Immature natural killer cell (primary cell): Measurements from ENCODE around the gene RASGRF1. TPM values are rescaled to one million over a fixed set of nuclear protein-coding genes. Genes with fewer than 3 reads are reported as not detected.
"Not testable (repeated sequence)": the region's sequence is repeated elsewhere in the genome, so short reads cannot be mapped to it uniquely, and the experiment has no call there.

Experiments
- DNase-seq, 3 donors: peaks; one replicate each; pipeline ENCODE4 v3.0.0; 2022; ENCODE audit warnings: mixed read lengths in 1 of 3
- H3K27ac Mint-ChIP-seq, 6 donors: one replicate each; pipeline ENCODE4 v1.8.0; 2020; ENCODE audit warnings: mixed read lengths in 6 of 6, mild to moderate bottlenecking in 5 of 6, inconsistent platforms in 4 of 6, moderate library complexity in 3 of 6
- H3K27me3 Mint-ChIP-seq, 3 donors: one replicate each; pipeline ENCODE4 v1.8.0; 2020 to 2021; ENCODE audit warnings: low read depth in 3 of 3, mild to moderate bottlenecking in 3 of 3, mixed read lengths in 3 of 3, moderate library complexity in 3 of 3, inconsistent platforms in 1 of 3
- H3K36me3 Mint-ChIP-seq, 3 donors: one replicate each; pipeline ENCODE4 v1.8.0; 2020; ENCODE audit warnings: mixed read lengths in 3 of 3, inconsistent platforms in 2 of 3, mild to moderate bottlenecking in 2 of 3
- H3K4me1 Mint-ChIP-seq, 2 donors: one replicate each; pipeline ENCODE4 v1.8.0; 2020; ENCODE audit warnings: inconsistent platforms in 2 of 2, mild to moderate bottlenecking in 2 of 2, mixed read lengths in 2 of 2, moderate library complexity in 1 of 2
- H3K4me3 Mint-ChIP-seq, 5 donors: one replicate each; pipeline ENCODE4 v1.8.0; 2020; ENCODE audit warnings: mild to moderate bottlenecking in 5 of 5, mixed read lengths in 5 of 5, inconsistent platforms in 3 of 5, moderate library complexity in 3 of 5
- H3K9me3 Mint-ChIP-seq, 6 donors: one replicate each; pipeline ENCODE4 v1.8.0; 2020; ENCODE audit warnings: mild to moderate bottlenecking in 6 of 6, mixed read lengths in 6 of 6, inconsistent platforms in 4 of 6, moderate library complexity in 3 of 6
- polyA plus RNA-seq, 3 donors: library from polyadenylated mRNA; unstranded; fragments of 300-500 nt; fragmentation: Illumina TruSeq; gene quantifications; one replicate each; pipeline ENCODE4 v1.2.3, GENCODE V29; 2021

Gene RASGRF1
- polyA plus RNA-seq, 3 donors from 2014 or later = not detected

DNA sequence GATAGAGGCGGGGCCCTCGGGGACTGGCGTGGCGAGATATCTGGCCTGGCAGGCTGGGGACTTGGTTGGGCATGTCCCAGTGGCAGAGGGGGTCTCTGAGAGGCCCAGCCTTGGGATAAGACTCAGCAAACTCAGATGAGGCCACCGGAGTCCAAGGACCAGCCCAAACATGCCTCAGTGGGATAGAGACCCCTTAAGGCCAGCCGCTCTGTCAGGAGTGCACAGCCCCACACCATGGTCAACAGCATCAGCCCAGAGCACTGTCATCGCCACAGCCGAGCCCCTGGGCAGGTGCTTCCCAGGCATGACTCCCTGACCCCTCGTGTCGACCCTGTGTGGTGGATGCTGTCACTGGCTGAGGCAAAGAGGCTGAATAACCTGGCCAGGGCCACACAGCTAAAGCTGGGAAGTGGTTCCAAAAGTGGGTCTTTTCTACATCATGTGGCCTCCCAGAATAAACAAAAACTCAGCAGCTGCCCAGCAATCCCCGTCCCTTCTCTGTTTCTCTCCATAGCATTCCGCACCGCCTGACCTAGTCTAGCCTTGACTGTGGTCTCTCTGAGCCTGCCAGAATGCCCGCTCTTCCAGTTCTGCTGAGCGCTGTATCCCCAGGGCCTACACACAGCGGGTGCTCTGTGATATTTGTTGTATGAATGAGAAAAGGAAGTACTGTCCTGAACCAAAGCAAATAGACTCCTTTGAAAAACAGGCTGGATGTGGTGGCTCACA, 160.9 kb downstream of the RASGRF1 start:
- H3K9me3 Mint-ChIP-seq = no peaks in the 10 kb centered on the region
- no peak overlapping the region for H3K27ac Mint-ChIP-seq
- no peak for DNase-seq
- peaks cover 0 to 10% (median 2%) of the 10 kb centered on the region in 3 donors for H3K27me3 Mint-ChIP-seq
- H3K36me3 Mint-ChIP-seq = peaks cover 0 to 4% (median 0%) of the 10 kb centered on the region in 3 donors
- no peak overlapping the region for H3K4me3 Mint-ChIP-seq
- H3K4me1 Mint-ChIP-seq = no peaks in the 10 kb centered on the region

DNA sequence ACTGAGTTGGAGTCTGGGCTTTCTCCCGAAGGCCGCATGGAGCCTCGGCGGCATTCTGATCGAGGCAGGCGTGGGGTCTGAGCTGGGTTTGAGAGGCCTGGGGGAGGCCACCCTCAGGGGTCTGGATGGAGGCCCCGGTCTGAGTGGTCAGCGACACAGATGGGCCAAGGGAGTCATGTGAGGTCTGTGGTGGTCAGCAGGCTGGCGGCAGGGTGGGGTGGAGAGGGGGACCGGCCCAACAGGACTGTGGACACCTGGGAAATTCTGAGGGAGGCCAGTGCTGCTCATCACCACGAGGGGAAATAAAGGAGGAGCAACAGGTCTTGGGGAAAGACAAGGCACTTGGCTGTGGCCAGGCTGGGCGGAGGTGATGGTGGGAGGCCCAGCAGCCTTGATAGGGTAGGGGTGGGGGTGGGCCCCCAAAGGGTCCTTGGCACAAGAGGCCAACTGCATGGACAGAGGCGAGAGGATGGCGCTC, 161.9 kb downstream of the RASGRF1 start:
- H3K4me1 Mint-ChIP-seq = peaks cover 0 to 1% of the 10 kb centered on the region in 2 donors
- H3K4me3 Mint-ChIP-seq = no peak overlapping the region
- peaks cover 0 to 4% (median 0%) of the 10 kb centered on the region in 3 donors for H3K36me3 Mint-ChIP-seq
- no peak overlapping the region for H3K27ac Mint-ChIP-seq
- H3K27me3 Mint-ChIP-seq = peaks cover 1 to 8% (median 2%) of the 10 kb centered on the region in 3 donors
- DNase-seq = no peak
- H3K9me3 Mint-ChIP-seq = no peaks in the 10 kb centered on the region

DNA sequence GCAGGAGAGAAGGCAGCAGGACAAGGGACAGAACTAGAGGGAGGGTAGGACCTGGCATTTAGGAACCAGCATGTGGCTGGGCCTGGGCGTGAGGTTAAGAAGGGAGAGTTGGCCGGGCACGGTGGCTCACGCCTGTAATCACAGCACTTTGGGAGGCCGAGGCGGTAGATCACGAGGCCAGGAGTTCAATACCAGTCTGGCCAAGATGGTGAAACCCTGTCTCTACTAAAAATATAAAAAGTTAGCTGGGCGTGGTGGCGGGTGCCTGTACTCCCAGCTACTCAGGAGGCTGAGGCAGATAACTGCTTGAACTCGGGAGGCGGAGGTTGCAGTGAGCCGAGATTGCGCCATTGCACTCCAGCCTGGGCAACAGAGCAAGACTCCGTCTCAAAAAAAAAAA, 162.4 kb downstream of the RASGRF1 start:
- not testable (repeated sequence) for H3K4me1 Mint-ChIP-seq, H3K9me3 Mint-ChIP-seq, H3K27me3 Mint-ChIP-seq, DNase-seq, H3K27ac Mint-ChIP-seq, H3K4me3 Mint-ChIP-seq, H3K36me3 Mint-ChIP-seq

DNA sequence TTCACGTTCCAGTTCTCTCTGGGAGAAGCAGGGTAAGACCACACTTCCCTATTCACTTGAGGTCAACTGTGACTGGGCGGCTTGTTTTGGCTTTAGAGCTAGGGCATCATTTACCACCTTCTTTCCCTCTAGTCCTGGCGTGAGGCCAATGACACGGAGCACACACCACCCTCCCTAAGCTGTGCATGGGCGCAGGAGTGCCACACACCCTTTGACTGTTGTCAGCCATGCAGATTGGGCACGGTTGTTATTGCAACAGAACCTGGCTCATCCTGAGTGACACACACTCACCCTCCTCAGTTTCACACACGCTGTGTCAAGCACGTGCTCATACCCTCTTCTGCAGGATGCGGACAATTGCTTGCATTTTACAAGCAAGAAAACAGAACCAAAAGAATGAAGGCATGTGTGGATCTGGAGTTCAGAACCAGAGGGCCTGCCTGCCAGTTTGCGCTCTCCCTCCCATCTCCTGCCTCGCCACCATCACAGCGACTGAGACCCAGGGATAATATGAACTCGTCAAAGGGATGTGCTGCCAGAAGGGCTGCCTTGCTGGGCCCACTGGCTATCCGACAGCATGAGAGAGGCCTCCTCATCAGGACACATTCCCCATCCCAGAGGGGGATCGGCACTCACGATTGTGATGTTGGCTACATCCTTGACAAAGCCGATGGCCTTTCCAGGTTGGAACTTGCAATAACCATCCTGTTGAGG, 163.3 kb downstream of the RASGRF1 start:
- H3K27me3 Mint-ChIP-seq = peaks cover 1 to 2% (median 2%) of the 10 kb centered on the region in 3 donors
- H3K4me1 Mint-ChIP-seq = peaks cover 0 to 1% of the 10 kb centered on the region in 2 donors
- H3K9me3 Mint-ChIP-seq = no peaks in the 10 kb centered on the region
- no peak overlapping the region for H3K4me3 Mint-ChIP-seq
- H3K27ac Mint-ChIP-seq = no peak overlapping the region
- DNase-seq = no peak
- H3K36me3 Mint-ChIP-seq = peaks cover 0 to 4% (median 0%) of the 10 kb centered on the region in 3 donors

DNA sequence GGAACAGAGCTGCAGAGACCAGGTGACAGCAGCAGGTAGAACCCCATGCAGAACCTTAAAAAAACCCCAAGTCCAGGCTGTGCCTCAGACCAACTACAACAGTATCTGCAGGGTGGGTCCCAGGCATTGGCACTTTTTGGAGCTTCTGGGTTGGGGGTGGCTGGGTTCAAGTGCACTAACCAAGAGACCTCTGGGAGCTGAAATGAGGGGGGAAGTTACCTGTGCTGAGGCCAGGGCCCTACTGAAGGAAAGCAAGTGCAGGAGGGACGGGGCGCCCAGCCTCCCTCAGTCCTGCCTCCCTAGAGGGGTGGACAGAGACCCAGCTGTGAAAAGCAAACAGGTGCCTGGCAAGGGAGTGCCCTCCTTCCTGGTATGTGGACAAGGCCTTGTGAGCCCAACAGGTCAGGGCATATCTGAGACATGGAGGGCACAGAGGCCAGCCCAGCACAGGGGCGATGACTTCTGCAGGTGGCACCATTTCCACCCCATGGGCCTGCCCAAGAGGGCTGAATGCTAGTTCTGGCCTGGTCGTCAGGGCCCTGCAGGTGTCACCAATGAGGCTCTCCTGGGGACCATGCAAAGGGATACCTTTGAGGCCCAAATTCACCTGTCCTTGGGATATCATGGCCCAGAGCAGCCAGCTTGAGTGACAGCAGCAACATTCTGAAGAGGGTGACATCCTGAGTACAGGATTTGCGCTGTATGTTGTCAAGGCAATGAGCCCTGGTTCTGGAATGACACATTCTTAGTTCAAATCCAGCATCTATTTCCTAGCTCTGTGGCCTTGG, 164.4 kb downstream of the RASGRF1 start:
- no peak overlapping the region for H3K27ac Mint-ChIP-seq
- no peaks in the 10 kb centered on the region for H3K9me3 Mint-ChIP-seq
- peaks cover 1 to 2% (median 2%) of the 10 kb centered on the region in 3 donors for H3K27me3 Mint-ChIP-seq
- peaks cover 0 to 1% of the 10 kb centered on the region in 2 donors for H3K4me1 Mint-ChIP-seq
- peaks cover 0 to 8% (median 4%) of the 10 kb centered on the region in 3 donors for H3K36me3 Mint-ChIP-seq
- DNase-seq = no peak
- H3K4me3 Mint-ChIP-seq = no peak overlapping the region

DNA sequence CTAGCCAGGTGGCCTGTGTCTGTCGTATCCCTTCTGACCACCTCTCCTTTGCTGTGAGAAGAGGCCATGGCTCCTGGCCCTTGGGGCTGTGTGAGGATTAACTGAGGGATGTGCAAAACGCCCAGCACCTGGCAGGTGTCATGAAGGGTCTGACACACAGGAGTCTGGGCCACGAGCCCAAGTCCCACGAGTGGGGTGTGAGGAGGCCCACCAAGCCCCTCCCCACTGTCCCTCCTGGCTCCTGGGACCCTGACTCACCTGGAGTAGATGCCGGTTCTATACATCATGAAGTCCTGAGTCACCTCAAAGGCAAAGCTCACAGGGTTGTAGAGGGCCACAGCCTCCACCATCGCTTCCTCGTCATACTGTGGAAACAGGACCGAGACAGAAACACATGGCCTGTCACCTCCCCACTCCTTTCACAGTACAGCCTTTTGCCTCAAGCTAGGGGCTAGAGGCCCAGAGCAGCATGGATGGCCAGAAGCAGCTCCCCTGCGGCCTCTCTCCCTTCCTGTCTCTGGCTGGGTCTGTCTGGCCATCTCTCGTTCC, 165.4 kb downstream of the RASGRF1 start:
- no peak for DNase-seq
- Mint-ChIP-seq H3K4me1 (peaks cover 0 to 1% of the 10 kb centered on the region in 2 donors), H3K4me3 (no peak overlapping the region), H3K27ac (no peak overlapping the region), H3K36me3 (peaks cover 0 to 10% (median 4%) of the 10 kb centered on the region in 3 donors), H3K9me3 (no peaks in the 10 kb centered on the region), H3K27me3 (peaks cover 0 to 2% (median 1%) of the 10 kb centered on the region in 3 donors)

DNA sequence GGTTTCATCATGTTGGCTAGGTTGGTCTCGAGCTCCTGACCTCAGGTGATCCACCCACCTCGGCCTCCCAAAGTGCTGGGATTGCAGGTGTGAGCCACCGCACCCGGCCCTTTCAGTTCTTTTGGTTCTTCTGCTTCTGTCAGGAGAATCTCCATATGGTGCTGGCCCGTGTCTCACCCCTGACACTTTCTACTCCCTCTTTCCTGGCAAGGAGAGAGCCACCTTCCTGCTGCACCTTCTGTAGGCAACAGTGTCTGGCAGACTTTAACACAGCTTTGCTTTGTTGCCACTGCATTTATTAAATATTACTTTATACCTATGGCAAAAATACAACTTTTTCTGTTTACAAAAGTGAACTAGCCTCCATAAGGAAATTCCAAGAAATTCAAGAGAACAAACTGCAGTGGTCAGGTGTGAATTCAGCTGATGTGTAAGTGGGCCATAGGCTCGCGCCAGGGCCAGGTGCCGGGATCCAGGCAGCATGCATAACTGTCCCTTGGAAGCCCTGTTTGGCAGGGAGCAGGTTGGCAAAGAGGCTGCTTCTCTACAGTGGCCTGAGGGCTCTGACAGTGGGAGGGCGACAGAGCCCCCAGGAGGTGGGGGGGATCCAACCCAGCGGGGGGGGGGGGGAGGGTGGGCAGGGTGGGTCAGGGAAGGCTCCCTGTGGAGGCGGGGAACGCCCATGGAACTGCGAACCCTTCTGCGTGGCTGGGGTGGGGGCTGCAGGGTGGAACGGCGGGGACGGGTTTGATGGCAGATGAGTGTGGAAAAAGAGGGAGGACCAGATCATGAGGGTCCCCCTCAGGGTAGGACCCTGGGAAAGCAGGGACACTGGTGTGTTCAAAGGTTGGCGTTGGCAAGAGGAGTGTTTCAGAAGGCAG, 166.9 kb downstream of the RASGRF1 start:
- peak overlapping the region in 1 of 6 donors; percentile 69 for H3K27ac Mint-ChIP-seq
- peaks cover 0 to 14% (median 4%) of the 10 kb centered on the region in 3 donors for H3K36me3 Mint-ChIP-seq
- peaks cover 0 to 2% (median 1%) of the 10 kb centered on the region in 3 donors for H3K27me3 Mint-ChIP-seq
- no peak overlapping the region for H3K4me3 Mint-ChIP-seq
- peaks cover 0 to 1% of the 10 kb centered on the region in 2 donors for H3K4me1 Mint-ChIP-seq
- H3K9me3 Mint-ChIP-seq = no peaks in the 10 kb centered on the region
- DNase-seq = no peak

DNA sequence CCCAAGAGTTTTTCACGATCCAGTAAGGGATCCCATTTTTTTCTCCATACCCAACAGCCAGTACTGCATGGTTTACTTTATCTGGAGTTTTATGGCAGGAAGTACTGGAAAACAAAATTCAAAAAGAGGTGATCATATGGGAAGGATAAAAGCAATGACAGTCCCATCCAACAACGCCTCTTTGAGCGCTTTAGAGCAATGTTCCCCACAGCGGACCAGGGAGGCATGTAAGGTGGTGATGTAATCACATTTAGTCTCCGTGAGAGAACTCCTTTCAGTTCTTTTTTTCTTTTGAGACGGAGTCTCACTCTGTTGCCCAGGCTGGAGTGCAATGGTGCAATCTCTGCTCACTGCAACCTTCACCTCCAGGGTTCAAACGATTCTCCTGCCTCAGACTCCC, 167.6 kb downstream of the RASGRF1 start:
- Mint-ChIP-seq H3K9me3 (no peaks in the 10 kb centered on the region), H3K4me1 (peaks cover 0 to 1% of the 10 kb centered on the region in 2 donors), H3K36me3 (peaks cover 0 to 14% (median 4%) of the 10 kb centered on the region in 3 donors), H3K4me3 (no peak overlapping the region), H3K27ac (no peak overlapping the region), H3K27me3 (peaks cover 0 to 2% (median 1%) of the 10 kb centered on the region in 3 donors)
- DNase-seq = no peak

DNA sequence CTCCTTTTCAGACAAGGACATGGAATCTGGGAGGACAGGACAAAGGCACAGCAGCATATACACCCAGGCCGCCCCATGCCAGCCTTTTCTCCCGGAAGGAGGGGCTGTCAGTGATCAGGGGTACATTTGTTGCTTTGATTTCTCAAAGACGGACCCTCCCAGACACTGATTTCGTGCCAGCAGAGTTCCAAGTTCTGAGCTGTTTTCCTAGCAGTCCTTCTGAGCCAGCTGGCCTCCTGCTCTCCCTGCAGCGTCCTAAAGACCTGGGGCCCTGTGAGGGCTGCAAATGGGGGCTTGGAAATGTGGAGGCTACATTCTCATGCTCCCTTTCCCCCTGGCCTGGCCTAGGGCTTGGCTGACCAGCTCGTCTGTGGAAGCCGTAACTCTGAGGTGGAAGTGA, 168.1 kb downstream of the RASGRF1 start:
- Mint-ChIP-seq H3K27me3 (peaks cover 0 to 2% (median 1%) of the 10 kb centered on the region in 3 donors), H3K27ac (peak overlapping the region in 1 of 6 donors; percentile 45), H3K9me3 (no peaks in the 10 kb centered on the region), H3K4me1 (peaks cover 0 to 1% of the 10 kb centered on the region in 2 donors), H3K36me3 (peaks cover 0 to 14% (median 4%) of the 10 kb centered on the region in 3 donors), H3K4me3 (no peak overlapping the region)
- DNase-seq = no peak

DNA sequence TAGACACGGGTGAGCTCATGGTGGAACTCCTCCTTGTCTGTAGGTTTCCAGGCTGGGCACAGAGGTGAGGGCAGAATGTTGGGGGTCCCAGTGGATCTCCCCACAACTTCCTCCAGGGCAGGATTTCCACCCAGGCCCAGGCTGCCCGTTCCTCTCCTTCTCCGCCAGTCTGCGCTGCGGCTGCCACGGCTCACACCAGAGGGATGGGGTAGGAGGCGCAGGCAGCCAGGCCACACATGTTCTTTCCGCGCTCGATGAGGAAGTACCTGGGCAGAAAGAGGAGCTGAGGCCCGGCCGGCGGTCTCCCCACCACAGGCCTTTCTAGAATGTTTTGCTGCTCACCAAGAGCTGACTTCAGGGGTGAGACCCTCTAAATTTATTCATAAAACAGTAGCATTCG, 168.6 kb downstream of the RASGRF1 start:
- DNase-seq = no peak
- H3K36me3 Mint-ChIP-seq = peaks cover 0 to 14% (median 3%) of the 10 kb centered on the region in 3 donors
- no peak overlapping the region for H3K27ac Mint-ChIP-seq
- H3K27me3 Mint-ChIP-seq = peaks cover 0 to 1% (median 0%) of the 10 kb centered on the region in 3 donors
- no peak overlapping the region for H3K4me3 Mint-ChIP-seq
- no peaks in the 10 kb centered on the region for H3K9me3 Mint-ChIP-seq
- H3K4me1 Mint-ChIP-seq = peaks cover 0 to 1% of the 10 kb centered on the region in 2 donors

DNA sequence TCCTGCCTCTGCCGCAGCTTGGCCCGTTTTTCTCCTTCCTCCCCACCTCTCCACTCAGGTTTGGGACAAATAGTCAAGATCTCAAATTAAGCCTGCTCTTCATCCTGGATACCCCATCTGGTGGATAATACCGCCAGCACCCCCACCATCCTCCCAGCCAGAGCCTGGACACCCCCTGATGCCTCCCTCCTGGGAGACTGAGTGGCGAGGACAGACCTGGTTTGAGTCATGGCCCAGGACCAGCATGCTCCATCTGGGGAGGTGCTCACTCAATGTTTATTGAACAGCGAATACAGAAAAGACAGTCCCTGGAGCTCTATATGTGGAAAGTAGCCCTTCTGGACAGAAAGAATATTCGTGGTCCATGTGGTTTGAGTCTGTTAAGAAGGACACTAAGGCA, 169.1 kb downstream of the RASGRF1 start:
- Mint-ChIP-seq H3K4me3 (no peak overlapping the region), H3K36me3 (peaks cover 0 to 14% (median 0%) of the 10 kb centered on the region in 3 donors), H3K27ac (no peak overlapping the region), H3K4me1 (peaks cover 0 to 1% of the 10 kb centered on the region in 2 donors), H3K9me3 (no peaks in the 10 kb centered on the region), H3K27me3 (peaks cover 0 to 1% (median 0%) of the 10 kb centered on the region in 3 donors)
- no peak for DNase-seq

DNA sequence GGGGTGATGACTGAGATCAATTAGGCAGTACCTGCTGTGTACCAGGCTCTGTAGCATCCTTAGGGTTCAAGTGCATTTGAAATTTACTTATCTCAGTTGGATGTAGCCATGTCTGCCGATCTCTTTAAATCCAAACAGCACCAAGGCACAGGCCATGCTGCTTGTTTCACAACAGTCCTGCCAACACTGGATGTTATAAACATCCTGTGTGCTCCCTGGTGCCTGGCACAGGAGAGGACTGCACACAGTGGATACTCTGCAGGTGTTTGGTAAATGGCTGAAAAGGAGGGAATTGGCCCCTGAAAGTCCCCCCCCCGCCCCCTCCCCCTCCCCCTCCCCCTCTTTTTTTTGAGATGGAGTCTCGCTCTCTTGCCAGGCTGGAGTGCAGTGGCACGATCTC, 172.7 kb downstream of the RASGRF1 start:
- no peaks in the 10 kb centered on the region for H3K27me3 Mint-ChIP-seq
- H3K9me3 Mint-ChIP-seq = no peaks in the 10 kb centered on the region
- peaks cover 0 to 16% (median 0%) of the 10 kb centered on the region in 3 donors for H3K36me3 Mint-ChIP-seq
- no peak overlapping the region for H3K4me3 Mint-ChIP-seq
- H3K4me1 Mint-ChIP-seq = peaks cover 4 to 6% of the 10 kb centered on the region in 2 donors
- peak overlapping the region in 1 of 6 donors; percentile 16 for H3K27ac Mint-ChIP-seq
- DNase-seq = no peak
